GM23248 (cell line): ENCODE data around the gene TGM2. TPM values are rescaled to one million over a fixed set of nuclear protein-coding genes. Genes with fewer than 3 reads are reported as not detected.

Source experiments
- DNase-seq: peaks from one replicate; pipeline ENCODE4 v3.0.0-alpha.2; 2015
- H2AFZ ChIP-seq: fragments of 200-600 bp; sonication (generic); 2 replicates; pipeline ENCODE4 v1.6.1; 2016; ENCODE audit warnings: antibody characterized with exemption
- H3F3A ChIP-seq: fragments of 200-600 bp; sonication (generic); 2 replicates; pipeline ENCODE4 v1.6.1; 2016; ENCODE audit warnings: mild to moderate bottlenecking, antibody characterized with exemption, mixed run types; ENCODE audit not compliant: insufficient read depth
- H3K27ac ChIP-seq: fragments of 200-600 bp; sonication (generic); 2 replicates; pipeline ENCODE4 v1.5.1; 2016; ENCODE audit warnings: mild to moderate bottlenecking
- H3K27me3 ChIP-seq: fragments of 200-600 bp; sonication (generic); replicated peaks from 2 replicates; pipeline ENCODE4 v1.6.1; 2016; ENCODE audit warnings: mild to moderate bottlenecking; ENCODE audit not compliant: insufficient read depth
- H3K36me3 ChIP-seq: fragments of 200-600 bp; sonication (generic); 2 replicates; pipeline ENCODE4 v1.6.1; 2016; ENCODE audit warnings: low read depth, mild to moderate bottlenecking
- H3K4me1 ChIP-seq: fragments of 200-600 bp; sonication (generic); 2 replicates; pipeline ENCODE4 v1.6.1; 2016; ENCODE audit warnings: mild to moderate bottlenecking; ENCODE audit not compliant: insufficient read depth
- H3K4me2 ChIP-seq: fragments of 200-600 bp; sonication (generic); one replicate; pipeline ENCODE4 v1.6.1; 2016; ENCODE audit warnings: mild to moderate bottlenecking; ENCODE audit not compliant: unreplicated experiment
- H3K4me3 ChIP-seq: fragments of 200-600 bp; sonication (generic); 2 replicates; pipeline ENCODE4 v1.5.1; 2016; ENCODE audit warnings: mild to moderate bottlenecking
- H3K79me2 ChIP-seq: fragments of 200-600 bp; sonication (generic); 2 replicates; pipeline ENCODE4 v1.6.1; 2016; ENCODE audit warnings: mild to moderate bottlenecking; ENCODE audit not compliant: insufficient read depth
- H3K9ac ChIP-seq: fragments of 200-600 bp; sonication (generic); 2 replicates; pipeline ENCODE4 v1.6.1; 2016; ENCODE audit warnings: mild to moderate bottlenecking
- H3K9me2 ChIP-seq: fragments of 200-600 bp; sonication (generic); 2 replicates; pipeline ENCODE4 v1.6.1; 2016; ENCODE audit warnings: mixed run types, mild to moderate bottlenecking, moderate library complexity; ENCODE audit not compliant: insufficient read depth
- H3K9me3 ChIP-seq: fragments of 200-600 bp; sonication (generic); one replicate; pipeline ENCODE4 v1.6.1; 2017; ENCODE audit warnings: low read depth
- H4K20me1 ChIP-seq: fragments of 200-600 bp; sonication (generic); 2 replicates; pipeline ENCODE4 v1.6.0; 2016; ENCODE audit not compliant: insufficient read depth
- EZH2 ChIP-seq: fragments of 200-600 bp; sonication (generic); IDR thresholded peaks from 2 replicates; pipeline ENCODE4 v1.6.1; 2018; ENCODE audit warnings: antibody characterized with exemption, mild to moderate bottlenecking; ENCODE audit not compliant: insufficient read depth, poor library complexity, severe bottlenecking
- EZH2phosphoT487 ChIP-seq: fragments of 200-600 bp; sonication (generic); IDR thresholded peaks from 2 replicates; pipeline ENCODE4 v1.6.1; 2018; ENCODE audit warnings: antibody characterized with exemption, moderate library complexity, mild to moderate bottlenecking, low read depth; ENCODE audit not compliant: insufficient read depth
- WGBS, 2 experiments: methylation state at CpG; one replicate each; pipeline ENCODE4 v1.1.6; 2015 to 2017; ENCODE audit warnings: low lambda C conversion rate in 2 of 2, low coverage in 1 of 2; ENCODE audit errors: missing lambda C conversion rate in 2 of 2; 5-methylcytosine and 5-hydroxymethylcytosine counted together
- in situ Hi-C: fragments of 300-500 bp; cut with MboI; formaldehyde crosslinking; loops from 2 replicates; pipeline ENCODE4 v1.15.0; 2020
- polyA plus RNA-seq: library from polyadenylated mRNA; unstranded; fragments of >200 nt; fragmentation: Nextera tagmentation; extraction: Ambion mirVana; gene quantifications from 2 replicates; pipeline ENCODE4 v1.2.1, GENCODE V29; 2016
- total RNA-seq: library from RNA; depleted of rRNA; stranded (reverse); fragments of >200 nt; shearing (Covaris generic); gene quantifications from 2 replicates; pipeline ENCODE4 v1.2.3, GENCODE V29; 2014; rRNA removed

Gene TGM2
- total RNA-seq (311 and 339 TPM in 2 replicates), polyA plus RNA-seq (254 and 269 TPM in 2 replicates)

- H3K4me1 ChIP-seq = peaks cover 18% of the 10 kb centered on the region
- 18 to 21% methylated on average over 33 to 41 of the region's 46 CpGs for WGBS, 2 experiments
- H2AFZ ChIP-seq = peak within 1 kb of the TSS; percentile 70; the same call in 1 of the 2 replicates
- H3K27ac ChIP-seq = no peak within 1 kb of the TSS
- H3F3A ChIP-seq = peaks cover 27% of the 10 kb centered on the region
- DNase-seq = peak; percentile 78
- in situ Hi-C loops = loop anchor here (10.0 kb wide), 1 partner anchor 91 kb away; no protein-coding TSS in a partner anchor
- no peaks in the 10 kb centered on the region for H3K27me3 ChIP-seq
- no peaks in the 10 kb centered on the region for H3K9me3 ChIP-seq
- H3K9me2 ChIP-seq = no peaks in the 10 kb centered on the region
- no peaks in the 10 kb centered on the region for H3K79me2 ChIP-seq
- H4K20me1 ChIP-seq = no peaks in the 10 kb centered on the region
- no peaks in the 10 kb centered on the region for H3K36me3 ChIP-seq
- peak within 1 kb of the TSS; percentile 69 for H3K4me2 ChIP-seq
- peak within 1 kb of the TSS; percentile 64 for H3K4me3 ChIP-seq
- TF ChIP-seq EZH2phosphoT487 = no peak
- TF ChIP-seq EZH2 = no peak
- peak within 1 kb of the TSS; percentile 32; the same call in 1 of the 2 replicates for H3K9ac ChIP-seq
Measured at GRCh38 chr20:38165089-38165965, at the start of gene TGM2. Gene TGM2, minus strand, starts transcription at chr20:38165270. Its CDS starts 72 bp downstream, at chr20:38165198.

GRCh38 chr20:38214256-38215193 lies 49.5 kb upstream of the TGM2 start:
- no peak for DNase-seq
- Histone ChIP-seq H3K36me3 (no peaks in the 10 kb centered on the region), H2AFZ (no peak overlapping the region), H3F3A (peaks cover 28% of the 10 kb centered on the region), H3K9me2 (no peaks in the 10 kb centered on the region), H3K4me3 (no peak overlapping the region), H3K9me3 (no peaks in the 10 kb centered on the region), H4K20me1 (no peaks in the 10 kb centered on the region), H3K27ac (no peak overlapping the region), H3K4me2 (no peak overlapping the region), H3K4me1 (peaks cover 33% of the 10 kb centered on the region), H3K27me3 (no peaks in the 10 kb centered on the region), H3K79me2 (no peaks in the 10 kb centered on the region), H3K9ac (no peak overlapping the region)
- TF ChIP-seq EZH2 = no peak
- TF ChIP-seq EZH2phosphoT487 = no peak
- 92 to 93% methylated on average over 19 of the region's 19 CpGs for WGBS, 2 experiments
- in situ Hi-C loops = no loop called here

GRCh38 chr20:38213607-38213940 lies 48.5 kb upstream of the TGM2 start:
- no peaks in the 10 kb centered on the region for H3K36me3 ChIP-seq
- no peak overlapping the region for H3K4me3 ChIP-seq
- no peaks in the 10 kb centered on the region for H4K20me1 ChIP-seq
- no peak for DNase-seq
- no peaks in the 10 kb centered on the region for H3K79me2 ChIP-seq
- no peak overlapping the region for H3K9ac ChIP-seq
- H2AFZ ChIP-seq = no peak overlapping the region
- H3K27me3 ChIP-seq = no peaks in the 10 kb centered on the region
- H3K4me1 ChIP-seq = peaks cover 27% of the 10 kb centered on the region
- no peak for TF ChIP-seq EZH2
- TF ChIP-seq EZH2phosphoT487 = no peak
- WGBS, 2 experiments = 100% methylated on average over 5 of the region's 5 CpGs
- H3K9me3 ChIP-seq = no peaks in the 10 kb centered on the region
- H3K4me2 ChIP-seq = no peak overlapping the region
- H3K9me2 ChIP-seq = no peaks in the 10 kb centered on the region
- no peak overlapping the region for H3K27ac ChIP-seq
- in situ Hi-C loops = no loop called here
- peaks cover 23% of the 10 kb centered on the region for H3F3A ChIP-seq

- H3K9me3 ChIP-seq = no peaks in the 10 kb centered on the region
Measured at GRCh38 chr20:38212806-38213606, 47.9 kb upstream of the TGM2 start.

More at GRCh38 chr20:38212806-38213606, 47.9 kb upstream of the TGM2 start:
- in situ Hi-C loops = no loop called here
- peaks cover 21% of the 10 kb centered on the region for H3K4me1 ChIP-seq
- no peak for TF ChIP-seq EZH2phosphoT487
- TF ChIP-seq EZH2 = no peak
- H3K4me2 ChIP-seq = no peak overlapping the region
- H3K4me3 ChIP-seq = no peak overlapping the region
- H4K20me1 ChIP-seq = no peaks in the 10 kb centered on the region
- H3K9ac ChIP-seq = no peak overlapping the region
- H3K36me3 ChIP-seq = no peaks in the 10 kb centered on the region
- DNase-seq = no peak
- H3K79me2 ChIP-seq = no peaks in the 10 kb centered on the region
- H3K27ac ChIP-seq = no peak overlapping the region
- no peaks in the 10 kb centered on the region for H3K27me3 ChIP-seq
- 94 to 96% methylated on average over 18 of the region's 18 CpGs for WGBS, 2 experiments
- no peak overlapping the region for H2AFZ ChIP-seq
- no peaks in the 10 kb centered on the region for H3K9me2 ChIP-seq
- peaks cover 17% of the 10 kb centered on the region for H3F3A ChIP-seq
